Tibial nerve (tissue), 4 donors: Measurements from ENCODE around the gene PPP1R12A. TPM values are rescaled to one million over a fixed set of nuclear protein-coding genes. Genes with fewer than 3 reads are reported as not detected.

Experiments
- DNase-seq, 2 donors: peaks; one replicate each; pipeline ENCODE4 v3.0.0-alpha.2; 2019; ENCODE audit warnings: low spot score in 2 of 2
- H3K27ac ChIP-seq, 4 donors: fragments of 200-600 bp; sonication (generic) in 3 of 4; one replicate each; pipeline ENCODE4 v1.5.1; 2017 to 2019; ENCODE audit warnings: mild to moderate bottlenecking in 1 of 4
- H3K27me3 ChIP-seq, 2 donors: fragments of 200-600 bp; sonication (generic) in 1 of 2; one replicate each; pipeline versions ENCODE4 v1.5.1 to v1.6.0; 2017 to 2019
- H3K36me3 ChIP-seq, 3 donors: fragments of 200-600 bp; sonication (generic); one replicate each; pipeline ENCODE4 v1.5.1; 2018 to 2019
- H3K4me1 ChIP-seq, 4 donors: fragments of 200-600 bp; sonication (generic) in 3 of 4; one replicate each; pipeline ENCODE4 v1.5.1; 2017 to 2019
- H3K4me3 ChIP-seq, 4 donors: fragments of 200-600 bp; sonication (generic) in 3 of 4; one replicate each; pipeline ENCODE4 v1.5.1; 2017 to 2019; ENCODE audit warnings: mild to moderate bottlenecking in 1 of 4, moderate library complexity in 1 of 4
- H3K9me3 ChIP-seq, 4 donors: fragments of 200-600 bp; sonication (generic) in 3 of 4; one replicate each; pipeline ENCODE4 v1.5.1; 2017 to 2019
- EP300 ChIP-seq, 2 donors: sonication (generic); formaldehyde crosslinking; IDR thresholded peaks; one replicate each; pipeline ENCODE4 v1.6.1; 2017; ENCODE audit warnings: antibody characterized with exemption in 2 of 2, mild to moderate bottlenecking in 1 of 2
- POLR2A ChIP-seq, 2 donors: fragments of 450-650 bp; IDR thresholded peaks; one replicate each; pipeline ENCODE4 v1.6.1; 2017; ENCODE audit warnings: antibody characterized with exemption in 2 of 2, mild to moderate bottlenecking in 2 of 2, moderate library complexity in 2 of 2
- WGBS, 2 donors: methylation state at CpG; one replicate each; pipeline ENCODE4 v1.1.5; 2018; 5-methylcytosine and 5-hydroxymethylcytosine counted together
- total RNA-seq, 4 donors: library from RNA; depleted of rRNA; stranded (reverse); fragments of >200 nt; gene quantifications; one replicate each; pipeline ENCODE4 v1.1.0, GENCODE V29; 2016
- TF ChIP-seq, protein P1 (sequence below), 5 experiments: fragments of 200-600 bp in 3 of 5; fragments of 450-650 bp in 2 of 5; sonication (generic) in 3 of 5; IDR thresholded peaks; one replicate each; pipeline ENCODE4 v1.5.1; 2016 to 2019; ENCODE audit warnings: antibody characterized with exemption in 5 of 5, mild to moderate bottlenecking in 3 of 5, moderate library complexity in 2 of 5

The PPP1R12A gene
- total RNA-seq, 4 donors from 2014 or later = 84.3 to 137 (median 99.6) TPM

DNA sequence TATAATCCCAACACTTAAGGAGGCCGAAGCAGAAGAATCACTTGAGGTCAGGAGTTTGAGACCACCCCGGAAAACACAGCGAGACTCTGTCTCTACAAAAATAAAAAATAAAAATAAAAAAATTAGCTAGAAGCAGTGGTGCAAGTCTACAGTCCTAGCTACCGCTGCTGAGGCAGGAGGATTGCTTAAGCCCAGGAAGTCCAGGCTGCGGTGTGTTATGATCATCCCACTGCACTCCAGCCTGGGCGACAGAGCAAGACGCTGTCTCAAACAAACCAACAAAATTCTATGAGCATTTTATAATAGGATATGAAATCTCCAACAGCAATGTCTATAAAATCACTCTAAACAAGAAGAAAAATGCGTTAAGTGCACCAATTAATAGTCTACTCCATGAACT is 75.3 kb downstream of the PPP1R12A start:
- Histone ChIP-seq H3K27me3 (no peaks in the 10 kb centered on the region), H3K27ac (no peak overlapping the region), H3K9me3 (no peaks in the 10 kb centered on the region), H3K36me3 (peaks cover 0 to 16% (median 0%) of the 10 kb centered on the region in 3 donors), H3K4me3 (no peak overlapping the region), H3K4me1 (peaks cover 0 to 12% (median 0%) of the 10 kb centered on the region in 4 donors)
- TF ChIP-seq, protein P1, sequence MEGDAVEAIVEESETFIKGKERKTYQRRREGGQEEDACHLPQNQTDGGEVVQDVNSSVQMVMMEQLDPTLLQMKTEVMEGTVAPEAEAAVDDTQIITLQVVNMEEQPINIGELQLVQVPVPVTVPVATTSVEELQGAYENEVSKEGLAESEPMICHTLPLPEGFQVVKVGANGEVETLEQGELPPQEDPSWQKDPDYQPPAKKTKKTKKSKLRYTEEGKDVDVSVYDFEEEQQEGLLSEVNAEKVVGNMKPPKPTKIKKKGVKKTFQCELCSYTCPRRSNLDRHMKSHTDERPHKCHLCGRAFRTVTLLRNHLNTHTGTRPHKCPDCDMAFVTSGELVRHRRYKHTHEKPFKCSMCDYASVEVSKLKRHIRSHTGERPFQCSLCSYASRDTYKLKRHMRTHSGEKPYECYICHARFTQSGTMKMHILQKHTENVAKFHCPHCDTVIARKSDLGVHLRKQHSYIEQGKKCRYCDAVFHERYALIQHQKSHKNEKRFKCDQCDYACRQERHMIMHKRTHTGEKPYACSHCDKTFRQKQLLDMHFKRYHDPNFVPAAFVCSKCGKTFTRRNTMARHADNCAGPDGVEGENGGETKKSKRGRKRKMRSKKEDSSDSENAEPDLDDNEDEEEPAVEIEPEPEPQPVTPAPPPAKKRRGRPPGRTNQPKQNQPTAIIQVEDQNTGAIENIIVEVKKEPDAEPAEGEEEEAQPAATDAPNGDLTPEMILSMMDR (IDR thresholded peaks at IDR 0.05) = no peak
- TF ChIP-seq POLR2A (IDR thresholded peaks at IDR 0.05) (no peak), EP300 (IDR thresholded peaks at IDR 0.05) (no peak)
- DNase-seq = no peak
- WGBS, 2 donors = 86 to 93% methylated on average over 8 of the region's 8 CpGs

DNA sequence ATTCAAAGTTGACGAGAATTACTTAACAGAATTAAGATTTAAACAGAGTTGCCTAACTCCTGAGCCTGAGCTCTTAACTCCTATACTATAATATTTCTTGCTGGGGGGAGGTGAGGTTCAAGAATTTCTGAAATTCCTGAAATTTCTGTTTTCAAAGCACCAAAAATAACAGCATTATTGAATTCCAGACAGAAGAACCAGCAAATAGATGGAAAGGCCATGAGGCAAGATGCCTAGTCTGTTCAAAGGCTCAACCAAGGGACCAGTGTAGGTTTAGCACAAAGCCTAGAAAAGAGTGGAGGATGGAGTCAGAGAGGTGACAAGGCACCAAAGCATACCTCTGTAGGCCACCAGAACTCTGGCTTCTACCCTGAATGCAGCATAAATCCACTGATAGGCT is 76.4 kb downstream of the PPP1R12A start:
- Histone ChIP-seq H3K27ac (peak overlapping the region in 1 of 4 donors; percentile 6), H3K4me3 (no peak overlapping the region), H3K9me3 (no peaks in the 10 kb centered on the region), H3K4me1 (peaks cover 0 to 12% (median 0%) of the 10 kb centered on the region in 4 donors), H3K27me3 (no peaks in the 10 kb centered on the region), H3K36me3 (peaks cover 0 to 16% (median 0%) of the 10 kb centered on the region in 3 donors)
- TF ChIP-seq, protein P1 (IDR thresholded peaks at IDR 0.05) = no peak
- TF ChIP-seq POLR2A (IDR thresholded peaks at IDR 0.05) (no peak), EP300 (IDR thresholded peaks at IDR 0.05) (no peak)
- 84 to 89% methylated on average over 1 of the region's 1 CpG for WGBS, 2 donors
- no peak for DNase-seq

DNA sequence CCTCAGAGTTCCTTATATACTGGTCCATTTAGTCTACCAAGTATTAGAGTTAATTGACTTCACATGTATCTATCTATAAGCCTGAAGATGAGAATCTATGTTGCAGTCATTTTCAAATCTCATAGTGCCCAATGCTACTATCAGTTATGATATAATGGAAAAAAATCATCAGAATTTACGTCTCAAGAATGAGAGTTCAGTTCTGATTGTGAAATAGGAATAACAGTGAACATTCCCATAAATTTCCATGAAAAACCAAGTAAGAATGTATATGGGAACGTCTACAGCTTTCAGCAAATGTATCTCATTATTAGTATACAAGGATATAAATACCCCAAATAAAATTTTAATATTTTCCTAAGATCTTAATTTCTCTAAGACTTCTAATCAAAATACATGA is 77.2 kb downstream of the PPP1R12A start:
- no peak for DNase-seq
- TF ChIP-seq, protein P1 (IDR thresholded peaks at IDR 0.05) = no peak
- no peak for TF ChIP-seq POLR2A (IDR thresholded peaks at IDR 0.05)
- H3K36me3 ChIP-seq = peaks cover 0 to 16% (median 0%) of the 10 kb centered on the region in 3 donors
- WGBS, 2 donors = 42 to 55% methylated on average over 2 of the region's 2 CpGs
- no peaks in the 10 kb centered on the region for H3K27me3 ChIP-seq
- H3K4me1 ChIP-seq = peaks cover 0 to 12% (median 0%) of the 10 kb centered on the region in 4 donors
- no peak overlapping the region for H3K27ac ChIP-seq
- no peak overlapping the region for H3K4me3 ChIP-seq
- H3K9me3 ChIP-seq = no peaks in the 10 kb centered on the region

DNA sequence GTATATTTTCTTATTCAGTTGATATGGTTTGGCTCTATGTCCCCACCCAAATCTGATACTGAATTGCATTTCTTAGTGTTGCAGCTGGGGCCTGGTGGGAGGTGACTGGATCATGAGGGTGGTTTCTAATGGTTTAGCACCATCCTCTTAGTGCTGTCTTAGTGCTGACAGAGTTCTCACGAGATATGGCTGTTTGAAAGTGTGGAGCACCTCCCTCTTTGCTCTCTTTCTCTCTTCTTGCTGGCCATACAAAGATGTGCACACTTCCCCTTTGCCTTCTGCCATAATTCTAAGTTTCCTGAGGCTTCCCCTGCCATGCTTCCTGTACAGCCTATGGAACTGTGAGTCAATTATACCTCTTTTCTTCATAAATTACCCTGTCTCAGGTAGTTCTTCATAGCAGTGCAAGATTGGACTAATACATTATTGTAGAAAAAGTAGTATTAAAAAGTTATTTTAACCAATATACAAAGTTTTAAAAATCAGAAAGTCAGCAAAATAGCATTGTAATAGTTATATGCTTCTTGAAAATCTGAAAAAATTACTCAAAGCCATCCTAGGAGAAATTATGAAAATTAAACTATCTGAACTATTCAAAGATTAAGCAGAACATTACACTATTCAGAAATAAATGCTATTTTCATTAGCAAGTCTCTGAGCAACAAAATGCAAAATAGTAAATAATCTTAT is 84.1 kb downstream of the PPP1R12A start:
- H3K9me3 ChIP-seq = peaks cover 0 to 14% (median 0%) of the 10 kb centered on the region in 4 donors
- WGBS, 2 donors = 89 to 93% methylated on average over 1 of the region's 1 CpG
- H3K4me3 ChIP-seq = no peak overlapping the region
- H3K36me3 ChIP-seq = no peaks in the 10 kb centered on the region
- DNase-seq = no peak
- H3K4me1 ChIP-seq = peaks cover 0 to 26% (median 0%) of the 10 kb centered on the region in 4 donors
- no peak overlapping the region for H3K27ac ChIP-seq
- TF ChIP-seq POLR2A (IDR thresholded peaks at IDR 0.05) (no peak), EP300 (IDR thresholded peaks at IDR 0.05) (no peak)
- H3K27me3 ChIP-seq = no peaks in the 10 kb centered on the region

DNA sequence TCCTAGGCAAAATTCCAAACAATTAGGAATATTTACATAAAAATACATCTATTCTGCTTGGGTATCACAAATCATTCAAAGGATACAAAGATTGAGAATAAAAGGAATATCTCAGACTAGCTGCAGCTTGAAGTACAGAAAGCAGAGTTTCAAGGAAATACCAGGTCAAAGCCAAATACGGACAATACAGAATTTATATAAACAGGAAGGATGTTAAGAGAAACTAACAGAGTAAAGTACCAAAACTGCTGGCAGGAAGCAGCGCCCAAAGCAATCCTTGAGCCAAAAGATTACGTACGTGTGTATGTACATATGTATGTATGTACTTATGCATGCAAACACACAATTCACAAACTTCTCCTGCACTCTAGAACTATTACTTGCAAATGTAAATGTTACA is 86.6 kb downstream of the PPP1R12A start:
- no peak for TF ChIP-seq POLR2A (IDR thresholded peaks at IDR 0.05)
- TF ChIP-seq EP300 (IDR thresholded peaks at IDR 0.05) = no peak
- TF ChIP-seq, protein P1 (IDR thresholded peaks at IDR 0.05) = no peak
- H3K27ac ChIP-seq = peak overlapping the region in 1 of 4 donors; percentile 2
- peaks cover 0 to 38% (median 0%) of the 10 kb centered on the region in 4 donors for H3K4me1 ChIP-seq

More for the DNA sequence above, 86.6 kb downstream of the PPP1R12A start:
- no peak for DNase-seq
- Histone ChIP-seq H3K27me3 (no peaks in the 10 kb centered on the region), H3K4me3 (no peak overlapping the region), H3K9me3 (peaks cover 0 to 14% (median 0%) of the 10 kb centered on the region in 4 donors), H3K36me3 (peaks cover 0 to 22% (median 3%) of the 10 kb centered on the region in 3 donors)
- WGBS, 2 donors = 17 to 33% methylated on average over 4 of the region's 4 CpGs
